Panc1 (cell line): ENCODE results near the gene LRRC4. TPM values are rescaled to one million over a fixed set of nuclear protein-coding genes. Genes with fewer than 3 reads are reported as not detected.

Experiments
- ATAC-seq: fragments of 200-7000 bp; cut with Tn5 transposase; 2 replicates; pipeline ENCODE4 v1.9.1; 2020; ENCODE audit warnings: mild to moderate bottlenecking, moderate library complexity
- BruUV-seq: library from RNA; stranded (reverse); fragments of 400-500 nt; replicated peaks from 2 replicates; lab custom pipeline; 2021; lab: Mats Ljungman, UMichigan
- CTCF ChIA-PET: fragments of 300-600 bp; sonication (Branson Sonifier 250); formaldehyde crosslinking; loops from one replicate; lab custom pipeline; 2022; ENCODE audit warnings: antibody characterized with exemption; lab: Charles Lee
- POLR2A ChIA-PET: fragments of 300-600 bp; sonication (Branson Sonifier 250); formaldehyde crosslinking; loops from one replicate; lab custom pipeline; 2022; ENCODE audit warnings: antibody characterized with exemption; lab: Charles Lee
- DNase-seq: peaks from one replicate; pipeline ENCODE4 v3.0.0-alpha.2; 2010; ENCODE audit warnings: low read depth, low spot score
- H3K27ac ChIP-seq: 2 replicates; pipeline ENCODE4 v1.5.1; 2011; ENCODE audit warnings: mild to moderate bottlenecking, low read length, inconsistent platforms
- H3K27me3 ChIP-seq: fragments of 200-500 bp; sonication (Bioruptor generic); 2 replicates; pipeline ENCODE4 v1.6.0; 2014; ENCODE audit warnings: low read length, inconsistent platforms; ENCODE audit not compliant: control insufficient read depth, insufficient read depth
- H3K36me3 ChIP-seq: fragments of 200-500 bp; sonication (Bioruptor generic); 2 replicates; pipeline ENCODE4 v1.5.1; 2014; ENCODE audit warnings: inconsistent platforms, mild to moderate bottlenecking, low read length, moderate library complexity; ENCODE audit not compliant: control insufficient read depth, insufficient read depth
- H3K4me1 ChIP-seq: 2 replicates; pipeline ENCODE4 v1.5.1; 2011; ENCODE audit warnings: inconsistent platforms, mild to moderate bottlenecking, low read length, moderate library complexity; ENCODE audit not compliant: control insufficient read depth, insufficient read depth
- H3K4me3 ChIP-seq, 2 experiments: 2 replicates each; pipeline ENCODE4 v1.5.1; 2011 to 2012; ENCODE audit warnings: low read depth in 2 of 2, low read length in 2 of 2, mild to moderate bottlenecking in 2 of 2, inconsistent platforms in 1 of 2, moderate library complexity in 1 of 2
- H3K9me3 ChIP-seq: fragments of 200-500 bp; sonication (Bioruptor generic); 2 replicates; pipeline ENCODE4 v1.5.1; 2014; ENCODE audit warnings: low read depth, mild to moderate bottlenecking, inconsistent platforms, low read length, moderate library complexity; ENCODE audit not compliant: control insufficient read depth, insufficient read depth
- CTCF ChIP-seq: fragments of 450-650 bp; IDR thresholded peaks from 2 replicates; pipeline ENCODE4 v1.5.1; 2017; ENCODE audit warnings: mild to moderate bottlenecking
- POLR2AphosphoS5 ChIP-seq: IDR thresholded peaks from 2 replicates; pipeline ENCODE4 v1.6.1; 2012; ENCODE audit warnings: mild to moderate bottlenecking, low read depth, low read length, moderate library complexity
- REST ChIP-seq, 2 experiments: IDR thresholded peaks; 2 replicates each; pipeline ENCODE4 v1.6.1; 2011 to 2012; ENCODE audit warnings: low read depth in 2 of 2, control low read depth in 1 of 2, low read length in 1 of 2, mild to moderate bottlenecking in 1 of 2, moderate library complexity in 1 of 2; ENCODE audit not compliant: insufficient read depth in 1 of 2
- SIN3A ChIP-seq: IDR thresholded peaks from 2 replicates; pipeline ENCODE4 v1.6.1; 2012; ENCODE audit warnings: low read depth, mild to moderate bottlenecking, low read length, moderate library complexity, borderline replicate concordance; ENCODE audit not compliant: insufficient read depth
- TCF7L2 ChIP-seq: IDR thresholded peaks from 2 replicates; pipeline ENCODE4 v1.6.1; 2011; ENCODE audit warnings: mild to moderate bottlenecking, low read depth, low read length, inconsistent platforms
- in situ Hi-C: cut with HindIII; loops from 2 replicates; pipeline ENCODE4 v1.10.0; 2016; ENCODE audit warnings: low sequenced_read_pairs, low pct_unique_long_range_greater_than_20kb
- intact Hi-C: fragments of 100-400 bp; cut with micrococcal nuclease; formaldehyde crosslinking; loops from one replicate; pipeline ENCODE4 v1.10.0; 2022; ENCODE audit not compliant: unreplicated experiment
- total RNA-seq: library from RNA; stranded (reverse); gene quantifications from one replicate; pipeline ENCODE4 v1.2.1, GENCODE V29; 2021; ENCODE audit not compliant: unreplicated experiment

LRRC4 gene
- total RNA-seq, 1 experiment from 2014 or later = not detected

- in situ Hi-C loops (no loop called here), intact Hi-C loops (no loop called here)
- Histone ChIP-seq H3K27me3 (no peaks in the 10 kb centered on the region), H3K27ac (no peak overlapping the region), H3K4me1 (no peaks in the 10 kb centered on the region), H3K9me3 (no peaks in the 10 kb centered on the region), H3K4me3 (no peak overlapping the region), H3K36me3 (no peaks in the 10 kb centered on the region; the same call in 1 of the 2 replicates)
- no peak for ATAC-seq
- BruUV-seq = no TSS peak
- TF ChIP-seq TCF7L2 (no peak), CTCF (no peak), REST (IDR thresholded peaks at IDR 0.05; ENCODE audit: insufficient read depth in 1 of 2, low read depth in 2 of 2, low read length in 1 of 2) (no peak), POLR2AphosphoS5 (no peak), SIN3A (no peak)
- ChIA-PET POLR2A (no interaction called here), CTCF (no interaction called here)
- no peak for DNase-seq
Measured at GRCh38 chr7:128005117-128005516, 26.1 kb downstream of the LRRC4 start.

GRCh38 chr7:128004623-128005022, 26.6 kb downstream of the LRRC4 start:
- no peaks in the 10 kb centered on the region for H3K9me3 ChIP-seq
- in situ Hi-C loops (no loop called here), intact Hi-C loops (no loop called here)
- no TSS peak for BruUV-seq
- H3K27me3 ChIP-seq = no peaks in the 10 kb centered on the region
- no peaks in the 10 kb centered on the region for H3K4me1 ChIP-seq
- H3K27ac ChIP-seq = no peak overlapping the region
- ATAC-seq (no peak), DNase-seq (no peak)
- H3K36me3 ChIP-seq = no peaks in the 10 kb centered on the region; the same call in 1 of the 2 replicates
- ChIA-PET POLR2A (no interaction called here), CTCF (no interaction called here)
- TF ChIP-seq CTCF = 0 out of 2 replicates have a peak, but pooled peaks have one; percentile 3
- TF ChIP-seq REST (IDR thresholded peaks at IDR 0.05; ENCODE audit: insufficient read depth in 1 of 2, low read depth in 2 of 2, low read length in 1 of 2) = no peak
- H3K4me3 ChIP-seq = no peak overlapping the region
